Osteocyte (in vitro differentiated cells): Measurements from ENCODE around the gene PHC2. TPM values are rescaled to one million over a fixed set of nuclear protein-coding genes. Genes with fewer than 3 reads are reported as not detected.

Source experiments
- DNase-seq: peaks from one replicate; pipeline ENCODE4 v3.0.0; 2021; ENCODE audit warnings: mixed read lengths; ENCODE audit not compliant: unreplicated experiment; ENCODE audit errors: extremely low spot score
- H3K27ac Mint-ChIP-seq: one replicate; pipeline ENCODE4 v1.8.0; 2021; ENCODE audit warnings: mild to moderate bottlenecking, mixed read lengths; ENCODE audit not compliant: unreplicated experiment
- H3K27me3 Mint-ChIP-seq: one replicate; pipeline ENCODE4 v1.8.0; 2021; ENCODE audit warnings: mixed read lengths; ENCODE audit not compliant: unreplicated experiment
- H3K36me3 Mint-ChIP-seq: one replicate; pipeline ENCODE4 v1.8.0; 2021; ENCODE audit warnings: mixed read lengths; ENCODE audit not compliant: unreplicated experiment
- H3K4me1 Mint-ChIP-seq: one replicate; pipeline ENCODE4 v1.8.0; 2021; ENCODE audit warnings: mixed read lengths; ENCODE audit not compliant: unreplicated experiment
- H3K4me3 Mint-ChIP-seq: one replicate; pipeline ENCODE4 v1.8.0; 2021; ENCODE audit warnings: mild to moderate bottlenecking, moderate library complexity, mixed read lengths; ENCODE audit not compliant: unreplicated experiment
- H3K9me3 Mint-ChIP-seq: one replicate; pipeline ENCODE4 v1.8.0; 2021; ENCODE audit warnings: mixed read lengths; ENCODE audit not compliant: unreplicated experiment
- total RNA-seq: library from RNA; stranded (reverse); gene quantifications from 2 replicates; pipeline ENCODE4 v1.2.1, GENCODE V29; 2021
- TF ChIP-seq, protein P1 (sequence below): fragments of 200-600 bp; sonication (generic); IDR thresholded peaks from 2 replicates; pipeline ENCODE4 v1.5.0; 2021; ENCODE audit warnings: antibody characterized with exemption, mild to moderate bottlenecking, moderate library complexity

PHC2 gene
- total RNA-seq, 1 donor from 2014 or later = 160 TPM

DNA sequence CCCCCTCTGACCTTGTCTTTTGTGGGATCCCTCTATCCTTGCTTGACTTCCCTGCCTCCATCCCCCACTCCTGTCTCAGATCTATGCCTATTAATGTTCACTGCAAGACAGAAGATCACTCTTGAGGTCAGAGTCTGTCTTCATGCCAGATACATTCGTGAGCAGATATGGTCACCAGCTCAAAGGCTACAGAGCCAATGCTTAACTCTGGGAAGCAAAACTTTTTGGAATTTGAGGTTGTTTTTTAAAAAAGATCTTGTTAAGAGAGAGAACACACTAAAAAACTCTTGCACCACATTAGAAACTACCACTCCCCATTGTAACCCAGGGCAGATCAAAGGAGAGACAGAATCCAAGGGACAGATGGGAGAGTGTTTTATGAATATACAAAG lies 92.9 kb downstream of the PHC2 start:
- peaks cover 35% of the 10 kb centered on the region for H3K36me3 Mint-ChIP-seq
- DNase-seq = no peak
- TF ChIP-seq, protein P1, sequence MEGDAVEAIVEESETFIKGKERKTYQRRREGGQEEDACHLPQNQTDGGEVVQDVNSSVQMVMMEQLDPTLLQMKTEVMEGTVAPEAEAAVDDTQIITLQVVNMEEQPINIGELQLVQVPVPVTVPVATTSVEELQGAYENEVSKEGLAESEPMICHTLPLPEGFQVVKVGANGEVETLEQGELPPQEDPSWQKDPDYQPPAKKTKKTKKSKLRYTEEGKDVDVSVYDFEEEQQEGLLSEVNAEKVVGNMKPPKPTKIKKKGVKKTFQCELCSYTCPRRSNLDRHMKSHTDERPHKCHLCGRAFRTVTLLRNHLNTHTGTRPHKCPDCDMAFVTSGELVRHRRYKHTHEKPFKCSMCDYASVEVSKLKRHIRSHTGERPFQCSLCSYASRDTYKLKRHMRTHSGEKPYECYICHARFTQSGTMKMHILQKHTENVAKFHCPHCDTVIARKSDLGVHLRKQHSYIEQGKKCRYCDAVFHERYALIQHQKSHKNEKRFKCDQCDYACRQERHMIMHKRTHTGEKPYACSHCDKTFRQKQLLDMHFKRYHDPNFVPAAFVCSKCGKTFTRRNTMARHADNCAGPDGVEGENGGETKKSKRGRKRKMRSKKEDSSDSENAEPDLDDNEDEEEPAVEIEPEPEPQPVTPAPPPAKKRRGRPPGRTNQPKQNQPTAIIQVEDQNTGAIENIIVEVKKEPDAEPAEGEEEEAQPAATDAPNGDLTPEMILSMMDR = no peak
- peak overlapping the region; percentile 89 for H3K27ac Mint-ChIP-seq
- no peaks in the 10 kb centered on the region for H3K9me3 Mint-ChIP-seq
- H3K4me3 Mint-ChIP-seq = peak overlapping the region; percentile 8
- H3K4me1 Mint-ChIP-seq = peaks cover 93% of the 10 kb centered on the region
- H3K27me3 Mint-ChIP-seq = no peaks in the 10 kb centered on the region

DNA sequence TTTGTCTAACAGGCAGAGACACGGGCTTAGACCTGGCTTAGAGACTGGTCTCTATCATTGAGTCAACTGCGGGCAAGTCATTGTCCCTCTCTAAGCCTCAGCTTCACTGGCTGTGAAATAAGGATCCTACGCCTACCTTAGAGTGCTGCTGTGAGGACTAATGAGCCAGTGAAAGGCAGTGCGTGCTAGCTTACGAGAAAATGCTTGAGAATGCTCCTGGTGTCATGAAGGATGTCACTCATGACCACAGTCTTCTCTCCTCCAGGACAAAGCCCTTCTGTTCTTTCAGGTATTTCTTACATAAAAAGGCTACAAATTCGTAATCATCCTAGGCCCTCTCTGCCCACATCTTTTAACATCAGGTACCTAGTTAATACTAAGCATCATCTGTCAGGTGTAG lies 93.5 kb downstream of the PHC2 start:
- DNase-seq = no peak
- Mint-ChIP-seq H3K27ac (no peak overlapping the region), H3K9me3 (no peaks in the 10 kb centered on the region), H3K36me3 (peaks cover 35% of the 10 kb centered on the region), H3K4me1 (peaks cover 93% of the 10 kb centered on the region), H3K4me3 (no peak overlapping the region), H3K27me3 (no peaks in the 10 kb centered on the region)
- TF ChIP-seq, protein P1 = no peak

DNA sequence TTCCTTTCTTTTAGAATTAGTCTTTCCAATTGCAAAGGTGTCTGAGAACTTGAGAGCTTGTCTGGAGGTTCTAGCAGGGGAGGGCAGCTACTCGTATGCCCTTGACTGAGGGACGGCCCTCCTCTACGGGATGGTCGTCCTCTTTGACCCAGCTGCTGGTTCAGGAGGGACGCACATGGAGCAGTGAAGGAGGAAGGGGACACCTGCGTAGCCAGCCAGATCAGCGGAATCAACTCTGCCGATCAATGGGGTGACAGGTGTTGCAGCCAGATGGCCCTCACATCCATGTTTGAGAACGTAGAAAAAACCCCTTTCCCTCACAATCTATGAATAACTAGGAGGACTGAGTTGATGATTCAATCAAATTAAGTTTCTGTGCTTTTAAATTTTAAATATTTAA lies 94.3 kb downstream of the PHC2 start:
- peaks cover 43% of the 10 kb centered on the region for H3K36me3 Mint-ChIP-seq
- no peaks in the 10 kb centered on the region for H3K9me3 Mint-ChIP-seq
- no peaks in the 10 kb centered on the region for H3K27me3 Mint-ChIP-seq
- peaks cover 93% of the 10 kb centered on the region for H3K4me1 Mint-ChIP-seq
- no peak overlapping the region for H3K4me3 Mint-ChIP-seq
- TF ChIP-seq, protein P1 = no peak
- DNase-seq = no peak
- peak overlapping the region; percentile 34 for H3K27ac Mint-ChIP-seq

DNA sequence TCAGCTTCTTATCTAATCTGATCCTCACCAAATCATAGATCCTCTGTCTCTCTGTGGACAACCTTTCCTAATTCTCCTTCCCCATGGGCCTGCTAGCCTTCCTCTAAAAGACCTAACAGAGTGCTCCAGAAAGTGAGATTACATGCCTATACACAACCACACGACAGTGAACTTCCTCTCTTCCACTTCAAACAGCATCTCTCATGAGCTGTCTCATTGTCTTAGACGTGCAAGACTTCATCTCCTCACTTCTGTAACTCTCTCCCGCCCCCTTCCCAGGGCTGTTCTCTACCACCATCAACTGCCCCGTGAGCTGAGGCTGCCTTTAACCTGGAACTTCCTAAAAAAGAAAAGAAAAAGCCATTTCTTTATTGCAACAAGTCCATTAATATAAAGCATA lies 95.9 kb downstream of the PHC2 start:
- Mint-ChIP-seq H3K36me3 (peaks cover 42% of the 10 kb centered on the region), H3K4me3 (no peak overlapping the region), H3K4me1 (peaks cover 81% of the 10 kb centered on the region), H3K27ac (peak overlapping the region; percentile 5), H3K27me3 (no peaks in the 10 kb centered on the region), H3K9me3 (no peaks in the 10 kb centered on the region)
- DNase-seq = no peak
- TF ChIP-seq, protein P1 = no peak

DNA sequence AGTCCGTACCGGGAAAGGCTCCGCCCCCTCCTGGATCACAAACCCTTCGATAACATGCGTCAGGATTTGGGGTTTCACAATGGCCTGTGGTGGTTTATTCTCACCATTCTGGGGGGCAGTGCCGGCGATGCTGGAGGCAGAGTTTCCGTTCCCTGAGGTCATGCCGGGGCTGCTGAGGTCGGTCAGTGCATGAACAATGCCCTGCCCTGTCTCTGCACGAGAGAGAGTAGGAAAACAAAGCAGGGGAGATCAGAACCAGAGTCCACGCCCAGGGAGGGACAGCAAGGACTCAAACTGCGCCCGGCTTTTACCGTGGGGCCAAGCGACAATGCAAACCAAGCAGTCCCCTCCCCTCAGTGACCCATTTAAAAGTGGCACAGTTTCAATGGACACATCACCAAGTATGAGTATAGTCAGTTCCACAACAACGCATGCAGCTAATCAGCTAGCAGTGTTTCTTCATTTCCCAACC lies 96.8 kb downstream of the PHC2 start:
- H3K27me3 Mint-ChIP-seq = no peaks in the 10 kb centered on the region
- TF ChIP-seq, protein P1 = no peak
- H3K4me1 Mint-ChIP-seq = peaks cover 74% of the 10 kb centered on the region
- peaks cover 49% of the 10 kb centered on the region for H3K36me3 Mint-ChIP-seq
- no peak for DNase-seq
- no peaks in the 10 kb centered on the region for H3K9me3 Mint-ChIP-seq
- peak overlapping the region; percentile 29 for H3K27ac Mint-ChIP-seq
- no peak overlapping the region for H3K4me3 Mint-ChIP-seq
